HepG2 (cell line): Measurements from ENCODE around the gene TBXAS1. TPM values are rescaled to one million over a fixed set of nuclear protein-coding genes. Genes with fewer than 3 reads are reported as not detected.

Experiments used
- ATAC-seq: fragments of 200-7000 bp; cut with Tn5 transposase; 3 replicates; pipeline ENCODE4 v1.9.1; 2020; ENCODE audit warnings: mild to moderate bottlenecking, moderate library complexity
- BruUV-seq: library from RNA; stranded (reverse); fragments of 400-500 nt; replicated peaks from 2 replicates; lab custom pipeline; 2021; lab: Mats Ljungman, UMichigan
- CTCF ChIA-PET: fragments of 300-600 bp; formaldehyde crosslinking; extraction: SDS; loops from one replicate; lab custom pipeline; 2021; ENCODE audit warnings: low total read pairs, inconsistent platforms, low intra/inter-chr PET ratio; lab: Yijun Ruan, JAX
- POLR2A ChIA-PET: fragments of 350-600 bp; sonication (Branson Sonifier 250); formaldehyde crosslinking; loops from one replicate; lab custom pipeline; 2020; ENCODE audit warnings: antibody characterized with exemption, inconsistent platforms; lab: Yijun Ruan, JAX
- DNase-seq: peaks from one replicate; pipeline ENCODE4 v3.0.0-alpha.2; 2015; ENCODE audit warnings: low spot score
- FAIRE-seq: peaks from 3 replicates; lab custom pipeline; 2011; peaks lifted over from hg19 to GRCh38; lab: Jason Lieb, UNC
- H2AFZ ChIP-seq: one replicate; pipeline ENCODE4 v1.6.1; 2011; ENCODE audit warnings: low read length, inconsistent platforms
- H3K27ac ChIP-seq: fragments of 300-600 bp; 3 replicates; pipeline ENCODE4 v1.8.0; 2011; ENCODE audit warnings: mixed run types, mild to moderate bottlenecking, mixed read lengths, low read length, inconsistent platforms; ENCODE audit not compliant: insufficient read depth; ENCODE audit errors: extremely low read length
- H3K27me3 ChIP-seq, 2 experiments: fragments of 200-600 bp in 1 of 2; 2 replicates in 1 of 2; 3 replicates in 1 of 2; pipeline versions ENCODE4 v1.6.0 to v1.8.0; 2011; ENCODE audit warnings: low read length in 2 of 2, mild to moderate bottlenecking in 2 of 2, moderate library complexity in 2 of 2, inconsistent platforms in 1 of 2; ENCODE audit not compliant: insufficient read depth in 2 of 2, control insufficient read depth in 1 of 2
- H3K36me3 ChIP-seq, 2 experiments: fragments of 200-600 bp in 1 of 2; replicated peaks in 1 of 2; 2 replicates in 1 of 2; 3 replicates in 1 of 2; pipeline versions ENCODE4 v1.5.1 to v1.8.0; 2011; ENCODE audit warnings: low read length in 2 of 2, inconsistent platforms in 1 of 2; ENCODE audit not compliant: insufficient read depth in 2 of 2, control insufficient read depth in 1 of 2
- H3K4me1 ChIP-seq: 2 replicates; pipeline ENCODE4 v1.5.1; 2012; ENCODE audit warnings: low read length, inconsistent platforms; ENCODE audit not compliant: insufficient read depth
- H3K4me2 ChIP-seq: 2 replicates; pipeline ENCODE4 v1.6.0; 2011; ENCODE audit warnings: low read depth, low read length, inconsistent platforms
- H3K4me3 ChIP-seq, 3 experiments: fragments of 200-600 bp in 1 of 3; sonication (generic), shearing (Covaris generic) in 1 of 3; replicated peaks in 1 of 3; 2 replicates each; pipeline ENCODE4 v1.5.1; 2011 to 2016; ENCODE audit warnings: low read length in 3 of 3, inconsistent platforms in 2 of 3, low read depth in 2 of 3, mild to moderate bottlenecking in 2 of 3, control low read depth in 1 of 3, mixed read lengths in 1 of 3; ENCODE audit not compliant: insufficient read depth in 1 of 3
- H3K79me2 ChIP-seq: one replicate; pipeline ENCODE4 v1.6.1; 2011; ENCODE audit warnings: low read length, inconsistent platforms; ENCODE audit not compliant: insufficient read depth
- H3K9ac ChIP-seq: 2 replicates; pipeline ENCODE4 v1.6.0; 2011; ENCODE audit warnings: mild to moderate bottlenecking, low read depth, low read length, inconsistent platforms; ENCODE audit not compliant: insufficient read depth
- H3K9me3 ChIP-seq: 2 replicates; pipeline ENCODE4 v1.5.1; 2012; ENCODE audit warnings: mild to moderate bottlenecking, low read length
- H4K20me1 ChIP-seq: 2 replicates; pipeline ENCODE4 v1.6.0; 2011; ENCODE audit warnings: inconsistent platforms, mild to moderate bottlenecking, low read length, moderate library complexity; ENCODE audit not compliant: insufficient read depth
- AHDC1 ChIP-seq: sonication (generic); formaldehyde crosslinking; IDR thresholded peaks from 2 replicates; pipeline ENCODE4 v1.5.1; 2020; ENCODE audit warnings: mild to moderate bottlenecking, missing genetic modification reagents, borderline replicate concordance
- AHR ChIP-seq: IDR thresholded peaks from 2 replicates; pipeline ENCODE4 v1.6.1; 2018; ENCODE audit warnings: missing genetic modification reagents, missing compliant biosample characterization
- FOSL2 ChIP-seq: sonication (generic); formaldehyde crosslinking; IDR thresholded peaks from 2 replicates; pipeline ENCODE4 v1.4.0; 2020; ENCODE audit warnings: missing genetic modification reagents
- GMEB1 ChIP-seq: sonication (generic); formaldehyde crosslinking; IDR thresholded peaks from 2 replicates; pipeline ENCODE4 v1.5.1; 2020; ENCODE audit warnings: missing genetic modification reagents, mild to moderate bottlenecking, borderline replicate concordance
- GPN1 ChIP-seq: sonication (generic); formaldehyde crosslinking; IDR thresholded peaks from 2 replicates; pipeline ENCODE4 v1.5.1; 2020; ENCODE audit warnings: missing genetic modification reagents, borderline replicate concordance
- JDP2 ChIP-seq: sonication (generic); formaldehyde crosslinking; IDR thresholded peaks from 2 replicates; pipeline ENCODE4 v1.8.1; 2022; ENCODE audit warnings: missing genetic modification reagents, borderline replicate concordance
- MAF1 ChIP-seq: sonication (generic); formaldehyde crosslinking; IDR thresholded peaks from 2 replicates; pipeline ENCODE4 v1.5.0; 2020; ENCODE audit warnings: missing genetic modification reagents, borderline replicate concordance
- NFE2 ChIP-seq: sonication (generic); formaldehyde crosslinking; IDR thresholded peaks from 2 replicates; pipeline ENCODE4 v1.4.0; 2020; ENCODE audit warnings: missing genetic modification reagents
- SIN3B ChIP-seq: fragments of 150-350 bp; IDR thresholded peaks from 2 replicates; pipeline ENCODE4 v1.6.1; 2014; ENCODE audit warnings: low read length
- ZBTB7A ChIP-seq: sonication (generic); formaldehyde crosslinking; IDR thresholded peaks from 2 replicates; pipeline ENCODE4 v1.8.0; 2022; ENCODE audit warnings: mild to moderate bottlenecking, missing genetic modification reagents
- ZNF264 ChIP-seq: sonication (generic); formaldehyde crosslinking; IDR thresholded peaks from 2 replicates; pipeline ENCODE4 v1.4.0; 2020; ENCODE audit warnings: missing genetic modification reagents
- ZNF280D ChIP-seq: sonication (generic); formaldehyde crosslinking; IDR thresholded peaks from 2 replicates; pipeline ENCODE4 v1.5.1; 2020; ENCODE audit warnings: mild to moderate bottlenecking, missing genetic modification reagents
- WGBS: methylation state at CpG from one replicate; pipeline ENCODE4 v1.1.6; 2017; ENCODE audit warnings: low lambda C conversion rate; 5-methylcytosine and 5-hydroxymethylcytosine counted together
- in situ Hi-C: cut with HindIII; loops from 2 replicates; pipeline ENCODE4 v1.10.0; 2017; ENCODE audit warnings: low pct_unique_long_range_greater_than_20kb; ENCODE audit not compliant: extremely low pct_ligation_motif_present
- intact Hi-C: fragments of 100-400 bp; cut with micrococcal nuclease; formaldehyde crosslinking; loops from one replicate; pipeline ENCODE4 v1.10.0; 2022; ENCODE audit not compliant: unreplicated experiment
- polyA plus RNA-seq, 8 experiments: library from polyadenylated mRNA; depleted of rRNA in 3 of 8; stranded (reverse) in 7 of 8; unstranded in 1 of 8; fragments of >200 nt; fragmentation: Illumina TruSeq in 4 of 8; extraction: Trizol in 4 of 8; gene quantifications; 2 replicates each; pipeline versions ENCODE4 v1.2.1 to v1.2.3, GENCODE V29; 2011 to 2016; ENCODE audit warnings: low read depth in 4 of 8, missing spikeins in 1 of 8, mixed read lengths in 1 of 8; ENCODE audit not compliant: insufficient read depth in 1 of 8
- total RNA-seq, 5 experiments: library from RNA; depleted of rRNA; stranded (reverse); fragments of >200 nt; fragmentation: Illumina TruSeq; extraction: Trizol; gene quantifications; 2 replicates each; pipeline ENCODE4 v1.2.3, GENCODE V29; 2016; ENCODE audit warnings: low read depth in 1 of 5

Gene TBXAS1
- total and polyA plus RNA-seq, 2 of the 13 experiments (the other 11 are each of a cell fraction or from before 2014, with no cell fraction given), result 4.0 to 4.9 TPM

GRCh38 chr7:139782932-139783331, 46.1 kb upstream of the TBXAS1 start:
- POLR2A ChIA-PET, result no interaction called here
- in situ Hi-C loops, result no loop called here
- CTCF ChIA-PET, result no interaction called here
- TF ChIP-seq JDP2 (CRISPR knock-in tag) (no peak), FOSL2 (CRISPR knock-in tag) (no peak), ZNF264 (CRISPR knock-in tag) (no peak), GPN1 (CRISPR knock-in tag) (no peak), AHDC1 (CRISPR knock-in tag) (no peak), ZBTB7A (CRISPR knock-in tag) (no peak), SIN3B (no peak), ZNF280D (CRISPR knock-in tag) (no peak), NFE2 (CRISPR knock-in tag) (no peak), GMEB1 (CRISPR knock-in tag) (no peak), AHR (CRISPR knock-in tag) (no peak), MAF1 (no peak)

More at GRCh38 chr7:139782932-139783331, 46.1 kb upstream of the TBXAS1 start:
- ATAC-seq (no peak), DNase-seq (no peak), FAIRE-seq (no peak)
- Histone ChIP-seq H3K9ac (no peak overlapping the region), H3K36me3 (0 out of 5 replicates have a peak, but pooled peaks cover 0 to 1% of the 10 kb centered on the region in 2 experiments), H3K27ac (no peak overlapping the region), H4K20me1 (no peaks in the 10 kb centered on the region), H2AFZ (no peak overlapping the region), H3K9me3 (no peaks in the 10 kb centered on the region), H3K4me1 (peaks cover 47% of the 10 kb centered on the region), H3K4me3 (no peak overlapping the region), H3K4me2 (no peak overlapping the region), H3K27me3 (no peaks in the 10 kb centered on the region), H3K79me2 (no peaks in the 10 kb centered on the region)
- WGBS, result 86% methylated on average over 3 of the region's 3 CpGs
- no TSS peak for BruUV-seq
- intact Hi-C loops, result loop anchor here (5.0 kb wide), 1 partner anchor 34 kb away; no protein-coding TSS in a partner anchor
